GM23248 (cell line): ENCODE results near the gene RTN4RL2. TPM values are rescaled to one million over a fixed set of nuclear protein-coding genes. Genes with fewer than 3 reads are reported as not detected.
A peak's percentile ranks its signal among the peaks of the same experiment; 100 is the strongest.

Experiments
- DNase-seq: peaks from one replicate; pipeline ENCODE4 v3.0.0-alpha.2; 2015
- H2AFZ ChIP-seq: fragments of 200-600 bp; sonication (generic); 2 replicates; pipeline ENCODE4 v1.6.1; 2016; ENCODE audit warnings: antibody characterized with exemption
- H3F3A ChIP-seq: fragments of 200-600 bp; sonication (generic); 2 replicates; pipeline ENCODE4 v1.6.1; 2016; ENCODE audit warnings: mild to moderate bottlenecking, antibody characterized with exemption, mixed run types; ENCODE audit not compliant: insufficient read depth
- H3K27ac ChIP-seq: fragments of 200-600 bp; sonication (generic); 2 replicates; pipeline ENCODE4 v1.5.1; 2016; ENCODE audit warnings: mild to moderate bottlenecking
- H3K27me3 ChIP-seq: fragments of 200-600 bp; sonication (generic); replicated peaks from 2 replicates; pipeline ENCODE4 v1.6.1; 2016; ENCODE audit warnings: mild to moderate bottlenecking; ENCODE audit not compliant: insufficient read depth
- H3K36me3 ChIP-seq: fragments of 200-600 bp; sonication (generic); 2 replicates; pipeline ENCODE4 v1.6.1; 2016; ENCODE audit warnings: low read depth, mild to moderate bottlenecking
- H3K4me1 ChIP-seq: fragments of 200-600 bp; sonication (generic); 2 replicates; pipeline ENCODE4 v1.6.1; 2016; ENCODE audit warnings: mild to moderate bottlenecking; ENCODE audit not compliant: insufficient read depth
- H3K4me2 ChIP-seq: fragments of 200-600 bp; sonication (generic); one replicate; pipeline ENCODE4 v1.6.1; 2016; ENCODE audit warnings: mild to moderate bottlenecking; ENCODE audit not compliant: unreplicated experiment
- H3K4me3 ChIP-seq: fragments of 200-600 bp; sonication (generic); 2 replicates; pipeline ENCODE4 v1.5.1; 2016; ENCODE audit warnings: mild to moderate bottlenecking
- H3K79me2 ChIP-seq: fragments of 200-600 bp; sonication (generic); 2 replicates; pipeline ENCODE4 v1.6.1; 2016; ENCODE audit warnings: mild to moderate bottlenecking; ENCODE audit not compliant: insufficient read depth
- H3K9ac ChIP-seq: fragments of 200-600 bp; sonication (generic); 2 replicates; pipeline ENCODE4 v1.6.1; 2016; ENCODE audit warnings: mild to moderate bottlenecking
- H3K9me2 ChIP-seq: fragments of 200-600 bp; sonication (generic); 2 replicates; pipeline ENCODE4 v1.6.1; 2016; ENCODE audit warnings: mixed run types, mild to moderate bottlenecking, moderate library complexity; ENCODE audit not compliant: insufficient read depth
- H3K9me3 ChIP-seq: fragments of 200-600 bp; sonication (generic); one replicate; pipeline ENCODE4 v1.6.1; 2017; ENCODE audit warnings: low read depth
- H4K20me1 ChIP-seq: fragments of 200-600 bp; sonication (generic); 2 replicates; pipeline ENCODE4 v1.6.0; 2016; ENCODE audit not compliant: insufficient read depth
- EZH2 ChIP-seq: fragments of 200-600 bp; sonication (generic); IDR thresholded peaks from 2 replicates; pipeline ENCODE4 v1.6.1; 2018; ENCODE audit warnings: antibody characterized with exemption, mild to moderate bottlenecking; ENCODE audit not compliant: insufficient read depth, poor library complexity, severe bottlenecking
- EZH2phosphoT487 ChIP-seq: fragments of 200-600 bp; sonication (generic); IDR thresholded peaks from 2 replicates; pipeline ENCODE4 v1.6.1; 2018; ENCODE audit warnings: antibody characterized with exemption, moderate library complexity, mild to moderate bottlenecking, low read depth; ENCODE audit not compliant: insufficient read depth
- WGBS, 2 experiments: methylation state at CpG; one replicate each; pipeline ENCODE4 v1.1.6; 2015 to 2017; ENCODE audit warnings: low lambda C conversion rate in 2 of 2, low coverage in 1 of 2; ENCODE audit errors: missing lambda C conversion rate in 2 of 2; 5-methylcytosine and 5-hydroxymethylcytosine counted together
- in situ Hi-C: fragments of 300-500 bp; cut with MboI; formaldehyde crosslinking; loops from 2 replicates; pipeline ENCODE4 v1.15.0; 2020
- polyA plus RNA-seq: library from polyadenylated mRNA; unstranded; fragments of >200 nt; fragmentation: Nextera tagmentation; extraction: Ambion mirVana; gene quantifications from 2 replicates; pipeline ENCODE4 v1.2.1, GENCODE V29; 2016
- total RNA-seq: library from RNA; depleted of rRNA; stranded (reverse); fragments of >200 nt; shearing (Covaris generic); gene quantifications from 2 replicates; pipeline ENCODE4 v1.2.3, GENCODE V29; 2014

RTN4RL2 gene
- total and polyA plus RNA-seq, 2 experiments from 2014 or later = 0.32 to 1.1 TPM

DNA sequence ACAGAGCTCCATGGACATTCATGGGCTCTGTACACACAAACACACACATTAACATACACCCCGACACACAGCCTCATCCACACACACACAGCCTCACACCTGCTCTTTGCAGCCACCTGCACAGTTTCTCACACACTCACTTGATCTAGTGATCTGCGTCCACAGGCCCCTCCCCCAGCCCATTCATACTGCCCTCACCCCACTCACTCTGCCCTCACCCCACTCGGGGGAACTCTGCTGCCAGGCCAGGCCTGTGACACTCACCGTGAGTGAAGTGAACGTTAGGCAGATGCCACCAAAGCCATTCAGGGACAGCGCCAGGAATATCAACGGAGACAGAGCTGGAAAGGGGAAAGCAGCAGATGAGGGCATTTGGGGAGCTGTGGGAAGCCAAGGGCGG lies 40.2 kb downstream of the RTN4RL2 start:
- Histone ChIP-seq H3K79me2 (no peaks in the 10 kb centered on the region), H3K36me3 (no peaks in the 10 kb centered on the region), H3K4me3 (no peak overlapping the region), H3K4me2 (no peak overlapping the region), H2AFZ (no peak overlapping the region), H3F3A (no peaks in the 10 kb centered on the region), H3K9ac (no peak overlapping the region), H4K20me1 (no peaks in the 10 kb centered on the region), H3K9me2 (no peaks in the 10 kb centered on the region), H3K27ac (no peak overlapping the region), H3K4me1 (no peaks in the 10 kb centered on the region), H3K27me3 (no peaks in the 10 kb centered on the region), H3K9me3 (no peaks in the 10 kb centered on the region)
- no peak for TF ChIP-seq EZH2
- no peak for TF ChIP-seq EZH2phosphoT487
- no peak for DNase-seq
- in situ Hi-C loops = no loop called here
- WGBS, 2 experiments = 69% methylated on average over 8 of the region's 8 CpGs

DNA sequence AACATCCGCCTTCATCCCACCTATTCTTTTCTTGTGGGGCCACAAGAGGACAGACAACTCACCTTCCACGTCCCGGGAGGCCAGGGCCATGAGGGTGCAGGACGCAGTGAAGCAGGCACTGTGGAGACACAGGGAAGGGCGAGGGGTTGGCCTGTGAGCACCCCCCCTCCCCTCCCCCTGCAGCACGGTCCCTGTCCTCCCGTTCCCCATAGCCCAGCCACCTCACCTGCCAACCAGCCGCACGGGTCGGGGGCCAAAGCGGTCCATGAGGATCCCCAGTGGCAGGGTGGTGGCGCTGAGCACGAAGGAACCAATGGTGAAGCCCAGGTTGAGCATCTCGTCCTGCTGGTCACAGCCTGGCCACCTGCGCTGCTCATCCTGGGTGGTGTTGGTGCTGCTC lies 40.6 kb downstream of the RTN4RL2 start:
- TF ChIP-seq EZH2 (no peak), EZH2phosphoT487 (no peak)
- DNase-seq = no peak

DNA sequence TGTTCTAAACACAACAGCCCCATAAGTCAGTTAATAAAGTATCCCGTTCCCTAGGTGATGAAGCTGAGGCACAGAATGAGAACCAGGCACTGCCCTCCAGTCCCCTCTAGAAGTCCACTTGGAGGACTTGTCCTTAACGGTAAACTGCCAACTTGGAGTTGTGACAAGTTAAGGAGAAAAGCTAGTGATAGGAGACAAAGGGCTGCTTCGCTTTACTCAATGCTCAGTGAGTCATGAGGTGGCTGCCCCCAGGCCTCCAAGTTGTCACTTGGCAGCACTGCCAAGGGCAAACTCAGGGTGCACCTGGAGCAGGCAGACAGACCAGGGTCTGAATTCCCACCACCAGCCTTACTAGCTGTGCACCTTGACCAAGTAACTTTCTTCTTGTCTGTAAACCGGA lies 41.6 kb downstream of the RTN4RL2 start:
- in situ Hi-C loops = no loop called here

More for the DNA sequence above, 40.6 kb downstream of the RTN4RL2 start:
- Histone ChIP-seq H3K4me1 (no peaks in the 10 kb centered on the region), H3K27ac (no peak overlapping the region), H3K27me3 (no peaks in the 10 kb centered on the region), H3K79me2 (no peaks in the 10 kb centered on the region), H3K9ac (no peak overlapping the region), H3K9me2 (no peaks in the 10 kb centered on the region), H3K36me3 (no peaks in the 10 kb centered on the region), H3K9me3 (no peaks in the 10 kb centered on the region), H3K4me2 (no peak overlapping the region), H3F3A (no peaks in the 10 kb centered on the region), H3K4me3 (no peak overlapping the region), H2AFZ (no peak overlapping the region), H4K20me1 (no peaks in the 10 kb centered on the region)
- in situ Hi-C loops = no loop called here
- WGBS, 2 experiments = 87 to 94% methylated on average over 11 of the region's 15 CpGs

DNA sequence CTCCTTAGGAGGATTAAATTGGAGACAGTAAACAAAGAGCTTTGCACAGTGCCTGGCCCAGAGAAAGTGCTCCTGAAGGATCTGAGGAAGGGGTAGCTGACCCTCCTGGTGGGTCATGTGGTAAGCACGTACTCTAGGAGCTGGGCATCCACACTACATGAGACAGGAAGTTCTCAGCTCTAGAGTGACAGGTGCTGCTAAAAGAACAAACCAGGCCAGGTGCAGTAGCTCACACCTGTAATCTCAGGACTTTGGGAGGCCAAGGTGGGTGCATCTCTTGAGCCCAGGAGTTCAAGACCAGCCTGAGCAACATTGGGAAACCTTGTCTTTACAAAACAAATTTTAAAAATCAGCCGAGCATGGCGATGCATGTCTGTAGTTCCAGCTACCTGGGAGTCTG lies 42.0 kb downstream of the RTN4RL2 start:
- TF ChIP-seq EZH2phosphoT487 = no peak
- TF ChIP-seq EZH2 = no peak
- Histone ChIP-seq H4K20me1 (no peaks in the 10 kb centered on the region), H3K9ac (no peak overlapping the region), H3K27me3 (no peaks in the 10 kb centered on the region), H3F3A (no peaks in the 10 kb centered on the region), H3K4me3 (no peak overlapping the region), H2AFZ (no peak overlapping the region), H3K36me3 (no peaks in the 10 kb centered on the region), H3K4me1 (no peaks in the 10 kb centered on the region), H3K4me2 (no peak overlapping the region), H3K79me2 (no peaks in the 10 kb centered on the region), H3K9me2 (no peaks in the 10 kb centered on the region), H3K9me3 (no peaks in the 10 kb centered on the region), H3K27ac (no peak overlapping the region)
- no peak for DNase-seq
- WGBS, 2 experiments = 93 to 95% methylated on average over 3 of the region's 3 CpGs
- in situ Hi-C loops = no loop called here

More for the DNA sequence above, 41.6 kb downstream of the RTN4RL2 start:
- H3F3A ChIP-seq = no peaks in the 10 kb centered on the region
- TF ChIP-seq EZH2phosphoT487 = no peak
- TF ChIP-seq EZH2 = no peak
- no peak overlapping the region for H2AFZ ChIP-seq
- no peaks in the 10 kb centered on the region for H3K36me3 ChIP-seq
- H3K9me2 ChIP-seq = no peaks in the 10 kb centered on the region
- no peak overlapping the region for H3K9ac ChIP-seq
- no peak overlapping the region for H3K27ac ChIP-seq
- DNase-seq = peak; percentile 35
- no peaks in the 10 kb centered on the region for H4K20me1 ChIP-seq
- H3K4me2 ChIP-seq = no peak overlapping the region
- H3K27me3 ChIP-seq = no peaks in the 10 kb centered on the region
- no peaks in the 10 kb centered on the region for H3K9me3 ChIP-seq
- no peaks in the 10 kb centered on the region for H3K4me1 ChIP-seq
- H3K79me2 ChIP-seq = no peaks in the 10 kb centered on the region
- 58 to 62% methylated on average over 4 of the region's 4 CpGs for WGBS, 2 experiments
- no peak overlapping the region for H3K4me3 ChIP-seq

DNA sequence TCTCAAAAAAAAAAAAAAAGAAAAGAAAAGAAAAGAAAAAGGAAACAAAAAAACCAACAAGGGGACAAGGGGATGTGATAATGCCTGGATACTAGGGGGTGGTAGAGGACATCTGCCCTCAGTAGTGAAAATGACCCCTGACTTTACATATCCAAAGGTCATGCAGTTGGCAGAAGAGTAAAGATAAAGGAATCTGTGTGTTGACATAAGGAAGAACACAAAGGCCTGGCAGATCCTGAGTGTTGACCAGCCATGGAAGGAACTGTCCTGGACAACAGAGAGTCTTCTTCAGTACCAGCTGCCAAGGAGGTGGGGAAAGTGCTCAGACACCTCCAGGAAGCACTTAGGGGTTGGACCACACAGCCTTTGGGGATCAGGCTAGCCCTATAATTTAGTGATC lies 42.5 kb downstream of the RTN4RL2 start:
- Histone ChIP-seq H3K4me1 (no peaks in the 10 kb centered on the region), H3K79me2 (no peaks in the 10 kb centered on the region), H2AFZ (no peak overlapping the region), H3K4me3 (no peak overlapping the region), H3K9ac (no peak overlapping the region), H3F3A (no peaks in the 10 kb centered on the region), H3K9me2 (no peaks in the 10 kb centered on the region), H3K27me3 (no peaks in the 10 kb centered on the region), H3K4me2 (no peak overlapping the region), H3K36me3 (no peaks in the 10 kb centered on the region), H3K9me3 (no peaks in the 10 kb centered on the region), H4K20me1 (no peaks in the 10 kb centered on the region), H3K27ac (no peak overlapping the region)
- TF ChIP-seq EZH2 = no peak
- TF ChIP-seq EZH2phosphoT487 = no peak
- no peak for DNase-seq
- in situ Hi-C loops = no loop called here
